Measurements from ENCODE around the gene CHRDL1. TPM values are rescaled to one million over a fixed set of nuclear protein-coding genes. Genes with fewer than 3 reads are reported as not detected.

The CHRDL1 gene
- total and polyA plus RNA-seq, 2 of the 13 experiments (the other 11 are each of a cell fraction or from before 2014, with no cell fraction given): not detected

DNA sequence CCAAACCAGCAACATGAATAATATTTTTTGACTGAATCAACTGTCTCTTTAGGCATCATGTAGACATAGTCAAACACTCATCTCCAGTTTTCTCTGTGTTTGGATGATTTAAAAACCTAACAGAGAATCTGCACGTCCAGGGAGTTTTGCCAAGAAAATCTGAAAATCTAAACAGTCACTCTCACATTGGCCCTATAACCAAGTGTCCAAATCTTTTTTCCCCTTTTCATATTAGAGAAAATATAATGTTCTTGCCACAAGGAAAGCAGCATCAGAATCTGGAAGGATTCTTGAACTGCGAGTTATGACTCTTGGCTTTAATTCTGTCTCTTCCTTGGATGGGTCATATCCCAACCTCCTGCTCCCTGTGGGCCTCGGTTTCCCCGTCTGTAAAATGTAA lies 8.8 kb upstream of the CHRDL1 start:
- no peaks in the 10 kb centered on the region for H3K27me3 ChIP-seq (ENCODE audit: control insufficient read depth in 1 of 2, insufficient read depth in 2 of 2, low read length in 2 of 2)
- in situ Hi-C loops (cut with HindIII; ENCODE audit: extremely low pct_ligation_motif_present, low pct_unique_long_range_greater_than_20kb): no loop called here
- no peaks in the 10 kb centered on the region for H4K20me1 ChIP-seq (ENCODE audit: insufficient read depth, low read length)
- no peak for FAIRE-seq
- no peaks in the 10 kb centered on the region for H3K4me1 ChIP-seq (ENCODE audit: insufficient read depth, low read length)
- no peaks in the 10 kb centered on the region for H3K36me3 ChIP-seq (replicated peaks in 1 of 2; ENCODE audit: control insufficient read depth in 1 of 2, insufficient read depth in 2 of 2, low read length in 2 of 2)
- H2AFZ ChIP-seq (ENCODE audit: low read length): no peak overlapping the region
- POLR2A ChIA-PET: no interaction called here
- H3K4me3 ChIP-seq (replicated peaks in 1 of 3; ENCODE audit: insufficient read depth in 1 of 3, low read depth in 2 of 3, low read length in 3 of 3): no peak overlapping the region
- no peak overlapping the region for H3K27ac ChIP-seq (ENCODE audit: extremely low read length, insufficient read depth, low read length)
- intact Hi-C loops (cut with micrococcal nuclease; ENCODE audit: unreplicated experiment): no loop called here
- no peak overlapping the region for H3K9ac ChIP-seq (ENCODE audit: insufficient read depth, low read depth, low read length)
- no peak for ATAC-seq
- no peaks in the 10 kb centered on the region for H3K9me3 ChIP-seq (ENCODE audit: low read length)
- no peak for DNase-seq (ENCODE audit: low spot score)
- CTCF ChIA-PET (ENCODE audit: low intra/inter-chr PET ratio, low total read pairs): no interaction called here
- TF ChIP-seq NONO (IDR thresholded peaks at IDR 0.05): no peak
- TF ChIP-seq NONO (CRISPR knock-in tag; conservative IDR thresholded peaks at IDR 0.05): no peak
- TF ChIP-seq SNAPC2 (CRISPR knock-in tag; IDR thresholded peaks at IDR 0.05): no peak
- H3K79me2 ChIP-seq (ENCODE audit: insufficient read depth, low read length): no peaks in the 10 kb centered on the region
- 0% methylated on average over 4 of the region's 4 CpGs for WGBS (ENCODE audit: low lambda C conversion rate)
- H3K4me2 ChIP-seq (ENCODE audit: low read depth, low read length): no peak overlapping the region
- no TSS peak for BruUV-seq (replicated peaks)

DNA sequence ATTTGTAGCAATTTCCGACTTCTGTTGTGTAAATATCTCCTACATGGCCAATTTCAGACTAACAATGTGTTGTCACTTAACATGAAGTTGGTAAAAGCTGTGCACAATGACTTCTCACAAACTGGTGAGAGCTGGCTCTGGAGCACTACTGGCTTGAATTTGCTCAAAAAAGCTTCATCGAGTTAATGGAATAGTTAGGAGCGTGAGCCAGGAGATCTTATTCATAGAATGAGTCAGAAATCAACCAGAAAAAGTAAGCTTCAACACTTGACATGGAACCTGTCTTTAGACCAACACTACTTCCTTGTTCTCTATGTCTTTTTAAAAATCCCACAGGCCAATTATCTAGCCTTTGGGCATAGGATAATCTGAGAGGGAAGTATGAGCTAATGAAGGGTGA lies 7.9 kb upstream of the CHRDL1 start:
- Histone ChIP-seq H3K36me3 (replicated peaks in 1 of 2; ENCODE audit: control insufficient read depth in 1 of 2, insufficient read depth in 2 of 2, low read length in 2 of 2) (no peaks in the 10 kb centered on the region), H3K4me2 (ENCODE audit: low read depth, low read length) (no peak overlapping the region), H4K20me1 (ENCODE audit: insufficient read depth, low read length) (no peaks in the 10 kb centered on the region), H3K9ac (ENCODE audit: insufficient read depth, low read depth, low read length) (no peak overlapping the region), H3K79me2 (ENCODE audit: insufficient read depth, low read length) (no peaks in the 10 kb centered on the region), H3K27me3 (ENCODE audit: control insufficient read depth in 1 of 2, insufficient read depth in 2 of 2, low read length in 2 of 2) (no peaks in the 10 kb centered on the region), H3K4me3 (replicated peaks in 1 of 3; ENCODE audit: insufficient read depth in 1 of 3, low read depth in 2 of 3, low read length in 3 of 3) (no peak overlapping the region), H3K27ac (ENCODE audit: extremely low read length, insufficient read depth, low read length) (no peak overlapping the region), H3K9me3 (ENCODE audit: low read length) (no peaks in the 10 kb centered on the region), H2AFZ (ENCODE audit: low read length) (no peak overlapping the region), H3K4me1 (ENCODE audit: insufficient read depth, low read length) (no peaks in the 10 kb centered on the region)
- CTCF ChIA-PET (ENCODE audit: low intra/inter-chr PET ratio, low total read pairs): no interaction called here
- TF ChIP-seq ZUFSP (CRISPR knock-in tag; IDR thresholded peaks at IDR 0.05; ENCODE audit: borderline replicate concordance) (no peak), YEATS4 (CRISPR knock-in tag; IDR thresholded peaks at IDR 0.05; ENCODE audit: borderline replicate concordance) (no peak), MXD3 (CRISPR knock-in tag; IDR thresholded peaks at IDR 0.05) (no peak)
- BruUV-seq (replicated peaks): no TSS peak
- in situ Hi-C loops (cut with HindIII; ENCODE audit: extremely low pct_ligation_motif_present, low pct_unique_long_range_greater_than_20kb) (no loop called here), intact Hi-C loops (cut with micrococcal nuclease; ENCODE audit: unreplicated experiment) (no loop called here)
- WGBS (ENCODE audit: low lambda C conversion rate): 3% methylated on average over 3 of the region's 3 CpGs
- FAIRE-seq: no peak
- no peak for DNase-seq (ENCODE audit: low spot score)
- POLR2A ChIA-PET: no interaction called here
- no peak for ATAC-seq
